K562 (cell line): ENCODE results near the gene GALNS. TPM values are rescaled to one million over a fixed set of nuclear protein-coding genes. Genes with fewer than 3 reads are reported as not detected.

ENCODE experiments used
- ATAC-seq: fragments of 200-7000 bp; cut with Tn5 transposase; 3 replicates; pipeline ENCODE4 v1.9.1; 2020; ENCODE audit warnings: moderate library complexity
- BruUV-seq: library from RNA; stranded (reverse); fragments of 400-500 nt; replicated peaks from 2 replicates; lab custom pipeline; 2021; lab: Mats Ljungman, UMichigan
- CTCF ChIA-PET: fragments of 300-600 bp; formaldehyde crosslinking; extraction: SDS; loops from one replicate; lab custom pipeline; 2021; ENCODE audit warnings: low intra/inter-chr PET ratio; lab: Yijun Ruan, JAX
- POLR2A ChIA-PET: fragments of 300-600, 350-650 bp; sonication (Branson Sonifier 250); formaldehyde crosslinking; extraction: SDS; loops from one replicate; lab custom pipeline; 2021; ENCODE audit warnings: antibody characterized with exemption, inconsistent platforms; lab: Yijun Ruan, JAX
- DNase-seq, 4 experiments: peaks; one replicate each; pipeline versions ENCODE4 v3.0.0 to v3.0.0-alpha.2; 2011 to 2018; ENCODE audit warnings: low spot score in 3 of 4, mixed read lengths in 3 of 4; ENCODE audit errors: extremely low read depth in 1 of 4
- FAIRE-seq: peaks from 2 replicates; lab custom pipeline; 2011; peaks lifted over from hg19 to GRCh38; lab: Jason Lieb, UNC
- H2AFZ ChIP-seq: 2 replicates; pipeline ENCODE4 v1.6.0; 2011; ENCODE audit warnings: low read depth, low read length, control low read depth, inconsistent platforms
- H3K27ac ChIP-seq: fragments of 200-600 bp; 3 replicates; pipeline ENCODE4 v1.8.0; 2011; ENCODE audit warnings: low read depth, mild to moderate bottlenecking, control low read depth, inconsistent platforms, low read length, moderate library complexity, mixed read lengths; ENCODE audit errors: extremely low read depth
- H3K27me3 ChIP-seq, 2 experiments: fragments of 300-600 bp in 1 of 2; 2 replicates in 1 of 2; 3 replicates in 1 of 2; pipeline versions ENCODE4 v1.6.0 to v1.8.0; 2011; ENCODE audit warnings: inconsistent platforms in 2 of 2, low read length in 2 of 2, mild to moderate bottlenecking in 1 of 2, mixed read lengths in 1 of 2, moderate library complexity in 1 of 2; ENCODE audit not compliant: control insufficient read depth in 2 of 2, insufficient read depth in 2 of 2
- H3K36me3 ChIP-seq: fragments of 300-600 bp; 3 replicates; pipeline ENCODE4 v1.8.0; 2011; ENCODE audit warnings: mild to moderate bottlenecking, low read length, inconsistent platforms; ENCODE audit not compliant: control insufficient read depth, insufficient read depth
- H3K4me1 ChIP-seq, 2 experiments: fragments of 200-600 bp in 1 of 2; replicated peaks in 1 of 2; 2 replicates in 1 of 2; 3 replicates in 1 of 2; pipeline versions ENCODE4 v1.5.1 to v1.8.0; 2011; ENCODE audit warnings: inconsistent platforms in 2 of 2, low read length in 2 of 2, mild to moderate bottlenecking in 1 of 2, mixed read lengths in 1 of 2, moderate library complexity in 1 of 2; ENCODE audit not compliant: control insufficient read depth in 2 of 2, insufficient read depth in 2 of 2
- H3K4me2 ChIP-seq: 2 replicates; pipeline ENCODE4 v1.6.1; 2011; ENCODE audit warnings: low read length, control low read depth, inconsistent platforms, mixed read lengths; ENCODE audit not compliant: insufficient read depth
- H3K4me3 ChIP-seq: fragments of 200-600 bp; sonication (generic), shearing (Covaris generic); 2 replicates; pipeline ENCODE4 v1.5.1; 2016; ENCODE audit warnings: control low read depth, inconsistent platforms
- H3K79me2 ChIP-seq: fragments of 200-600 bp; 3 replicates; pipeline ENCODE4 v1.8.0; 2011; ENCODE audit warnings: low read length, inconsistent platforms; ENCODE audit not compliant: control insufficient read depth, insufficient read depth
- H3K9ac ChIP-seq, 2 experiments: 2 replicates each; pipeline versions ENCODE4 v1.6.0 to v1.6.1; 2011; ENCODE audit warnings: low read depth in 2 of 2, low read length in 2 of 2, control low read depth in 1 of 2, inconsistent platforms in 1 of 2, mild to moderate bottlenecking in 1 of 2, mixed read lengths in 1 of 2; ENCODE audit not compliant: insufficient read depth in 1 of 2
- H3K9me1 ChIP-seq: one replicate; pipeline ENCODE4 v1.6.0; 2011; ENCODE audit warnings: inconsistent platforms, mild to moderate bottlenecking, low read length, moderate library complexity; ENCODE audit not compliant: control insufficient read depth, insufficient read depth
- H3K9me3 ChIP-seq: replicated peaks from 2 replicates; pipeline ENCODE4 v1.5.1; 2011; ENCODE audit warnings: low read depth, low read length, inconsistent platforms; ENCODE audit not compliant: control insufficient read depth, insufficient read depth
- H4K20me1 ChIP-seq: replicated peaks from 2 replicates; pipeline ENCODE4 v1.6.1; 2011; ENCODE audit warnings: low read length, inconsistent platforms, mixed read lengths; ENCODE audit not compliant: control insufficient read depth, insufficient read depth
- MECOM ChIP-seq: fragments of 250-450 bp; sonication (Bioruptor Pico); IDR thresholded peaks from 2 replicates; pipeline ENCODE4 v1.8.0; 2022; ENCODE audit warnings: inconsistent platforms
- POLR2G ChIP-seq: fragments of 200-400 bp; formaldehyde crosslinking; IDR thresholded peaks from 2 replicates; pipeline ENCODE4 v1.6.1; 2017; ENCODE audit warnings: low read depth, mild to moderate bottlenecking, antibody characterized with exemption, low read length, moderate library complexity
- WGBS: fragments of 100-300 bp; shearing (Covaris generic); methylation state at CpG from one replicate; pipeline ENCODE4 v1.1.6; 2016; ENCODE audit warnings: low coverage, mixed read lengths; ENCODE audit not compliant: insufficient coverage; ENCODE audit errors: missing lambda C conversion rate; 5-methylcytosine and 5-hydroxymethylcytosine counted together
- in situ Hi-C: fragments of 300-500 bp; cut with MboI; formaldehyde crosslinking; loops from 4 replicates; pipeline ENCODE4 v1.15.0; 2018; ENCODE audit warnings: inconsistent platforms, mixed read lengths
- intact Hi-C: fragments of 100-400 bp; cut with micrococcal nuclease; formaldehyde crosslinking; loops from 2 replicates; pipeline ENCODE4 v1.14.2; 2022
- polyA plus RNA-seq, 8 experiments: library from polyadenylated mRNA; depleted of rRNA in 4 of 8; stranded (reverse) in 5 of 8; unstranded in 3 of 8; fragments of >200 nt; fragmentation: Nextera tagmentation in 2 of 8; fragmentation: Illumina TruSeq in 1 of 8; extraction: Ambion mirVana in 2 of 8; extraction: Trizol in 1 of 8; gene quantifications; 2 replicates each; pipeline versions ENCODE4 v1.2.1 to v1.2.3, GENCODE V29; 2011 to 2014; ENCODE audit warnings: inconsistent platforms in 1 of 8, missing spikeins in 1 of 8
- total RNA-seq, 7 experiments: library from RNA; depleted of rRNA in 6 of 7; stranded (reverse); fragments of >200 nt in 6 of 7; fragmentation: Illumina TruSeq in 2 of 7; extraction: Trizol in 2 of 7; gene quantifications; 2 replicates each; pipeline versions ENCODE4 v1.2.1 to v1.2.3, GENCODE V29; 2011 to 2021; ENCODE audit warnings: low replicate concordance in 1 of 7

GALNS gene
- total and polyA plus RNA-seq, 9 of the 15 experiments (the other 6 are each of a cell fraction or from before 2014, with no cell fraction given), result 0.38 to 13.2 (median 4.3) TPM

DNA sequence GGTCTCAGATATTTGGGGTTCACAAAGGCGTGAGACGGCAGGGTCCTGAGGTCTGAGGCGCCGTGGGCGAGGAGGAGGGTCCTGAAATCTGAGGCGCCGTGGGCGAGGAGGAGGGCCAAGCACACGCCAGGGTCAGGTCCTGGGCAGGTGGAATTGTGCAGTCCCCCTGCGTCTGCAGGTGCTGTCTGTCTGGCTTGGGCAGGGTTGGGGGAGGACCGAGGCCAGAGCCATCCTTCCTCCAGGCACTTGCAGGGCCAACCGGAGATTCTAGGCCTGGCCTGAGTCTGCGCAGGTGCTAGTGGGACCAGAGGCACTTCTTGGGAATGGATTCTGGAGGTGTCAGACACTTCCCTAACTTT lies 42.6 kb downstream of the GALNS start:
- Histone ChIP-seq H4K20me1 (peaks cover 21% of the 10 kb centered on the region; the same call in 1 of the 2 replicates), H2AFZ (no peak overlapping the region), H3K9me3 (no peaks in the 10 kb centered on the region), H3K9ac (peak overlapping the region in 1 of 2 experiments; percentile 77; a peak in 1 of 4 replicates), H3K4me3 (no peak overlapping the region), H3K27ac (no peak overlapping the region), H3K27me3 (no peaks in the 10 kb centered on the region), H3K36me3 (peaks cover 20% of the 10 kb centered on the region; the same call in 2 of the 3 replicates), H3K79me2 (peaks cover 27% of the 10 kb centered on the region), H3K9me1 (no peaks in the 10 kb centered on the region), H3K4me1 (peaks cover 14 to 81% of the 10 kb centered on the region in 2 experiments), H3K4me2 (no peak overlapping the region)
- in situ Hi-C loops (loop anchor here (5.0 to 10.0 kb wide), 2 partner anchors 353 to 401 kb away; partner anchors contain the start of gene ZNF778), intact Hi-C loops (loop anchor here (5.0 to 10.0 kb wide), 3 partner anchors 163 to 693 kb away; partner anchors contain the start of genes CBFA2T3 and SPG7)
- FAIRE-seq (no peak), DNase-seq (no peak), ATAC-seq (no peak)
- ChIA-PET CTCF (no interaction called here), POLR2A (interaction anchor here (1.4 kb wide), 1 partner anchor 19 kb away, joined by 3 read pairs; no protein-coding TSS in a partner anchor)
- 0 out of 2 replicates have a peak, but pooled peaks have one; percentile 37 for TF ChIP-seq POLR2G
- no peak for TF ChIP-seq MECOM (CRISPR knock-in tag)
- 86% methylated on average over 13 of the region's 13 CpGs for WGBS
- BruUV-seq, result no TSS peak
